ENCODE data around the gene MSRB3.
A peak's percentile ranks its signal among the peaks of the same experiment; 100 is the strongest.
"Not testable (repeated sequence)": the region's sequence is repeated elsewhere in the genome, so short reads cannot be mapped to it uniquely, and the experiment has no call there.

MSRB3 gene

GRCh38 chr12:65278576-65279368 is at the start of gene MSRB3:
Gene MSRB3, plus strand, starts transcription at chr12:65278683. Its CDS starts 29,897 bp downstream, at chr12:65308580.
- DNase-seq, result no peak

- no peak for DNase-seq
Measured at GRCh38 chr12:65229441-65229840, 49.0 kb upstream of the MSRB3 start.

GRCh38 chr12:65232476-65233077 is 45.9 kb upstream of the MSRB3 start:
- DNase-seq, result peak; percentile 5

- DNase-seq, result no peak
Measured at GRCh38 chr12:65237153-65237552, 41.3 kb upstream of the MSRB3 start.

GRCh38 chr12:65238609-65239008 is 39.9 kb upstream of the MSRB3 start:
- DNase-seq, result no peak

- DNase-seq, result no peak
Measured at GRCh38 chr12:65248656-65249633, 29.5 kb upstream of the MSRB3 start.

GRCh38 chr12:65252515-65252914 is 26.0 kb upstream of the MSRB3 start:
- no peak for DNase-seq

- DNase-seq, result no peak
Measured at GRCh38 chr12:65257986-65258385, 20.5 kb upstream of the MSRB3 start.

GRCh38 chr12:65259501-65259900 is 19.0 kb upstream of the MSRB3 start:
- DNase-seq, result no peak

GRCh38 chr12:65263777-65264176 is 14.7 kb upstream of the MSRB3 start:
- no peak for DNase-seq

- DNase-seq, result no peak
Measured at GRCh38 chr12:65266408-65266807, 12.1 kb upstream of the MSRB3 start.

- no peak for DNase-seq
Measured at GRCh38 chr12:65269603-65270002, 8.9 kb upstream of the MSRB3 start.

- DNase-seq, result no peak
Measured at GRCh38 chr12:65274602-65275272, 3.7 kb upstream of the MSRB3 start.

GRCh38 chr12:65275627-65276026 is 2.9 kb upstream of the MSRB3 start:
- DNase-seq, result no peak

GRCh38 chr12:65276916-65277530 is 1.5 kb upstream of the MSRB3 start:
- no peak for DNase-seq

- no peak for DNase-seq
Measured at GRCh38 chr12:65277994-65278575, 398 bp upstream of the MSRB3 start.

GRCh38 chr12:65279369-65280112 is 1.1 kb downstream of the MSRB3 start:
- no peak for DNase-seq

GRCh38 chr12:65280306-65280705 is 1.8 kb downstream of the MSRB3 start:
- no peak for DNase-seq

GRCh38 chr12:65282840-65283239 is 4.4 kb downstream of the MSRB3 start:
- no peak for DNase-seq

- DNase-seq, result not testable (repeated sequence)
Measured at GRCh38 chr12:65285532-65285931, 7.0 kb downstream of the MSRB3 start.

GRCh38 chr12:65287426-65287825 is 8.9 kb downstream of the MSRB3 start:
- no peak for DNase-seq

All from NCI-H1694 treated with DMSO at 0.1 percent for 48 hours (cell line).